Caco-2 (cell line): ENCODE results near the gene DTNB. TPM values are rescaled to one million over a fixed set of nuclear protein-coding genes. Genes with fewer than 3 reads are reported as not detected.
"Not testable (repeated sequence)": the region's sequence is repeated elsewhere in the genome, so short reads cannot be mapped to it uniquely, and the experiment has no call there.

ENCODE experiments used
- BruUV-seq: library from RNA; stranded (reverse); fragments of 400-500 nt; replicated peaks from 2 replicates; lab custom pipeline; 2021; lab: Mats Ljungman, UMichigan
- CTCF ChIA-PET: fragments of 300-600 bp; sonication (Branson Sonifier 250); formaldehyde crosslinking; loops from one replicate; lab custom pipeline; 2022; ENCODE audit warnings: antibody characterized with exemption; lab: Charles Lee
- POLR2A ChIA-PET: fragments of 300-600 bp; sonication (Branson Sonifier 250); formaldehyde crosslinking; loops from one replicate; lab custom pipeline; 2022; ENCODE audit warnings: antibody characterized with exemption; lab: Charles Lee
- DNase-seq, 2 experiments: peaks; one replicate each; pipeline versions ENCODE4 v3.0.0 to v3.0.0-alpha.2; 2020 to 2022
- H3K27me3 ChIP-seq: replicated peaks from 2 replicates; pipeline ENCODE4 v1.6.0; 2011; ENCODE audit warnings: low read length; ENCODE audit not compliant: control insufficient read depth, insufficient read depth
- H3K36me3 ChIP-seq: 2 replicates; pipeline ENCODE4 v1.5.1; 2011; ENCODE audit warnings: low read length; ENCODE audit not compliant: control insufficient read depth, insufficient read depth
- H3K4me1 ChIP-seq: fragments of 250-450 bp; sonication (Bioruptor Pico); 2 replicates; pipeline ENCODE4 v1.5.1; 2020; ENCODE audit warnings: mild to moderate bottlenecking
- H3K4me3 ChIP-seq: 2 replicates; pipeline ENCODE4 v1.5.1; 2011; ENCODE audit warnings: low read depth, mild to moderate bottlenecking, control low read depth, low read length
- H3K9me3 ChIP-seq: fragments of 250-450 bp; sonication (Bioruptor Pico); 2 replicates; pipeline ENCODE4 v1.5.1; 2020; ENCODE audit warnings: mild to moderate bottlenecking, moderate library complexity
- H3K27ac Mint-ChIP-seq: one replicate; pipeline ENCODE4 v1.8.0; 2022; ENCODE audit warnings: mixed read lengths; ENCODE audit not compliant: unreplicated experiment
- H3K27me3 Mint-ChIP-seq: one replicate; pipeline ENCODE4 v1.8.0; 2022; ENCODE audit warnings: mixed read lengths; ENCODE audit not compliant: insufficient read depth, unreplicated experiment
- H3K36me3 Mint-ChIP-seq: one replicate; pipeline ENCODE4 v1.8.0; 2022; ENCODE audit warnings: mild to moderate bottlenecking, mixed read lengths; ENCODE audit not compliant: insufficient read depth, unreplicated experiment
- H3K4me1 Mint-ChIP-seq: one replicate; pipeline ENCODE4 v1.8.0; 2022; ENCODE audit warnings: low read depth, mixed read lengths; ENCODE audit not compliant: unreplicated experiment
- H3K4me3 Mint-ChIP-seq: one replicate; pipeline ENCODE4 v1.8.0; 2022; ENCODE audit warnings: mild to moderate bottlenecking, moderate library complexity, mixed read lengths; ENCODE audit not compliant: unreplicated experiment
- H3K9me3 Mint-ChIP-seq: one replicate; pipeline ENCODE4 v1.8.0; 2022; ENCODE audit warnings: mixed read lengths; ENCODE audit not compliant: unreplicated experiment
- intact Hi-C: fragments of 100-400 bp; cut with micrococcal nuclease; formaldehyde crosslinking; loops from one replicate; pipeline ENCODE4 v1.10.0; 2022; ENCODE audit not compliant: unreplicated experiment
- total RNA-seq: library from RNA; stranded (reverse); gene quantifications from 2 replicates; pipeline ENCODE4 v1.2.3, GENCODE V29; 2022
- TF ChIP-seq, protein P1 (sequence below), 2 experiments: fragments of 200-600 bp in 1 of 2; IDR thresholded peaks; 1 replicate in 1 of 2; 2 replicates in 1 of 2; pipeline versions ENCODE4 v1.5.1 to v1.8.0; 2011 to 2022; ENCODE audit warnings: antibody characterized with exemption in 1 of 2, control low read depth in 1 of 2, inconsistent platforms in 1 of 2, low read depth in 1 of 2, low read length in 1 of 2, mild to moderate bottlenecking in 1 of 2, moderate library complexity in 1 of 2; ENCODE audit not compliant: insufficient read depth in 1 of 2, severe bottlenecking in 1 of 2, unreplicated experiment in 1 of 2

DTNB gene
- total RNA-seq, 1 experiment from 2014 or later, result 50.4 TPM

DNA sequence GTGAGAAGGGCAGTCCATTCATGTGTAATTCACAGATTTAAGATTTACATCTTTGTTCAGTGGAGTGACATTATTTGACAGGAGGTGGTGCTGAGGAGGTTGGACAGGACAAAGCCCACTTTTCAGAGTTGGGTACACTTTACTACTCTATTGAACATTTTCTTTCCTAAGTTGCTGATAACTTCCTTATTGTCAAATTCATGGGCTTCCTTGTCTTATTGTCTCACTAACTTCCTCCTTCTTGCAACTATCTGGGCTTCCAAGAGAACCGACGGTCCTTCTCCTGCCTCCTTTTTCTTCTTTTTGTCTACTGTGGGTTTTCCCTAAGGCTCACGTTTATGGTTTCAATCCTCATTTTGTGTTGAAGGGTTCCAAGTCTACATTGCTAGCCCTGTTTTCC is 263.9 kb downstream of the DTNB start:
- Mint-ChIP-seq H3K4me3 (no peak overlapping the region), H3K9me3 (no peaks in the 10 kb centered on the region), H3K27me3 (no peaks in the 10 kb centered on the region), H3K36me3 (no peaks in the 10 kb centered on the region), H3K27ac (no peak overlapping the region), H3K4me1 (no peaks in the 10 kb centered on the region)
- TF ChIP-seq, protein P1, sequence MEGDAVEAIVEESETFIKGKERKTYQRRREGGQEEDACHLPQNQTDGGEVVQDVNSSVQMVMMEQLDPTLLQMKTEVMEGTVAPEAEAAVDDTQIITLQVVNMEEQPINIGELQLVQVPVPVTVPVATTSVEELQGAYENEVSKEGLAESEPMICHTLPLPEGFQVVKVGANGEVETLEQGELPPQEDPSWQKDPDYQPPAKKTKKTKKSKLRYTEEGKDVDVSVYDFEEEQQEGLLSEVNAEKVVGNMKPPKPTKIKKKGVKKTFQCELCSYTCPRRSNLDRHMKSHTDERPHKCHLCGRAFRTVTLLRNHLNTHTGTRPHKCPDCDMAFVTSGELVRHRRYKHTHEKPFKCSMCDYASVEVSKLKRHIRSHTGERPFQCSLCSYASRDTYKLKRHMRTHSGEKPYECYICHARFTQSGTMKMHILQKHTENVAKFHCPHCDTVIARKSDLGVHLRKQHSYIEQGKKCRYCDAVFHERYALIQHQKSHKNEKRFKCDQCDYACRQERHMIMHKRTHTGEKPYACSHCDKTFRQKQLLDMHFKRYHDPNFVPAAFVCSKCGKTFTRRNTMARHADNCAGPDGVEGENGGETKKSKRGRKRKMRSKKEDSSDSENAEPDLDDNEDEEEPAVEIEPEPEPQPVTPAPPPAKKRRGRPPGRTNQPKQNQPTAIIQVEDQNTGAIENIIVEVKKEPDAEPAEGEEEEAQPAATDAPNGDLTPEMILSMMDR (IDR thresholded peaks at IDR 0.05; ENCODE audit: insufficient read depth in 1 of 2, low read depth in 1 of 2, low read length in 1 of 2, severe bottlenecking in 1 of 2, unreplicated experiment in 1 of 2), result no peak
- Histone ChIP-seq H3K4me3 (no peak overlapping the region), H3K36me3 (no peaks in the 10 kb centered on the region; the same call in none of the 2 replicates), H3K9me3 (no peaks in the 10 kb centered on the region), H3K27me3 (no peaks in the 10 kb centered on the region), H3K4me1 (no peaks in the 10 kb centered on the region)
- no TSS peak for BruUV-seq
- CTCF ChIA-PET, result no interaction called here
- POLR2A ChIA-PET, result no interaction called here
- no peak for DNase-seq
- intact Hi-C loops, result no loop called here

DNA sequence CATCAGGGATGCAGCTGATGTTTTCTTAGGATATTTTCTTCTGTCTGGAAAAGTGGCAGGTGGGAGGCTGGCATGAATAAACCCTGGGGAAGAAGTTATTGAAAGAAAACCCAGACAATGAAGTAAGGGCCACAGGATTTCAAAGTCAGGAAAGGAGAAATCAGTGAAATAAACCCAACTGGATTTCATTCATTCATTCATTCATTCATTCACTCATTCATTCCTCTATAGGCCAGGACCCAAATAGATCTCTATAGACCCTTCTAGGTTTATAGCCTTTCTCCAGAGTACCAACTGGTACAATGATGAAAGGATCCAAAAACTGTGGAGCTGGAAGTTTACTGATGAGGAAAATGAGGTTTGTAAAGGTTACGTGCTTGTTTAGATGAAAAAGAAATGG is 264.3 kb downstream of the DTNB start:
- Mint-ChIP-seq H3K9me3 (no peaks in the 10 kb centered on the region), H3K4me1 (no peaks in the 10 kb centered on the region), H3K4me3 (no peak overlapping the region), H3K36me3 (no peaks in the 10 kb centered on the region), H3K27me3 (no peaks in the 10 kb centered on the region), H3K27ac (no peak overlapping the region)
- no peak for DNase-seq
- ChIA-PET POLR2A (no interaction called here), CTCF (interaction anchor here (0.7 kb wide), 1 partner anchor 62 kb away, joined by 8 read pairs; no protein-coding TSS in a partner anchor)
- intact Hi-C loops, result no loop called here
- no peaks in the 10 kb centered on the region for H3K9me3 ChIP-seq
- no peaks in the 10 kb centered on the region for H3K27me3 ChIP-seq
- BruUV-seq, result no TSS peak
- H3K36me3 ChIP-seq, result no peaks in the 10 kb centered on the region; the same call in none of the 2 replicates
- H3K4me3 ChIP-seq, result no peak overlapping the region
- TF ChIP-seq, protein P1 (IDR thresholded peaks at IDR 0.05; ENCODE audit: insufficient read depth in 1 of 2, low read depth in 1 of 2, low read length in 1 of 2, severe bottlenecking in 1 of 2, unreplicated experiment in 1 of 2), result no peak
- no peaks in the 10 kb centered on the region for H3K4me1 ChIP-seq

DNA sequence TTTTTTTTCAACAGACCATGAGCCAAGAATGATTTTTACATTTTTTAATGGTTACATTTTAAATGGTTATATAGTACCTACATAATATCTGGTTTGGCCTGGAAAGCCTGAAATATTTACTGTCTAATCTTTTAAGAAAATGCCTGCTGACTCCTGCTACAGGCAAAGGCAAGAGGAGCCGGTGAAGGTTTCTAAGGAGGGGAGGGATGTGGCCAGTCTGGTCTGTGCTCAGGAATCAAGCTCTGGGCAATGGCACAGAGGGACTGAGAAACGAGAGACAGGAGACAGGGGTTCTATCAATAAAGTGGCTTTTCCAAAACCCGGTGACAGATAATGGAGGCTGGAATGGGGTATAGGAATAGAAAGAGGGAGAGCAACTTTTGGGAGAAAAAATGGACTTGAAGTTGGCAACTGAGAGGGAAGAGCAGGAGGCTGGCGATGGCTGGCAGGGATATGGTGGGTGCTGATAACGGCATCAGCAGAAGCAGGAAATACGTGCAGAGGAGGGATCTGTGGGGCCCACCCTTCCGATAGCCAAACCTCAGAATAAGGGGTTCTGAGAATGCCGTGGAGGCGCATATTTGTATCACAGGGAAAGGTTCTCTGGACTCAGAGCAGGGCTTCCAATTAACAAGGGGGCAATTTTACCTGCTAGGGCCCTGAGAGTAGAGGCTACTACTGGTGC is 267.6 kb downstream of the DTNB start:
- Histone ChIP-seq H3K9me3 (no peaks in the 10 kb centered on the region), H3K4me1 (no peaks in the 10 kb centered on the region; the same call in 1 of the 2 replicates), H3K4me3 (no peak overlapping the region), H3K36me3 (peaks cover 1% of the 10 kb centered on the region), H3K27me3 (no peaks in the 10 kb centered on the region)
- POLR2A ChIA-PET, result no interaction called here
- intact Hi-C loops, result no loop called here
- Mint-ChIP-seq H3K27ac (peak overlapping the region; percentile 29), H3K4me3 (no peak overlapping the region), H3K27me3 (no peaks in the 10 kb centered on the region), H3K36me3 (peaks cover 5% of the 10 kb centered on the region), H3K9me3 (no peaks in the 10 kb centered on the region), H3K4me1 (no peaks in the 10 kb centered on the region)
- CTCF ChIA-PET, result interaction anchor here (0.6 to 0.8 kb wide), 2 partner anchors 40 to 44 kb away, joined by 4 read pairs; no protein-coding TSS in a partner anchor
- TF ChIP-seq, protein P1 (IDR thresholded peaks at IDR 0.05; ENCODE audit: insufficient read depth in 1 of 2, low read depth in 1 of 2, low read length in 1 of 2, severe bottlenecking in 1 of 2, unreplicated experiment in 1 of 2), result no peak
- no TSS peak for BruUV-seq
- DNase-seq, result no peak

DNA sequence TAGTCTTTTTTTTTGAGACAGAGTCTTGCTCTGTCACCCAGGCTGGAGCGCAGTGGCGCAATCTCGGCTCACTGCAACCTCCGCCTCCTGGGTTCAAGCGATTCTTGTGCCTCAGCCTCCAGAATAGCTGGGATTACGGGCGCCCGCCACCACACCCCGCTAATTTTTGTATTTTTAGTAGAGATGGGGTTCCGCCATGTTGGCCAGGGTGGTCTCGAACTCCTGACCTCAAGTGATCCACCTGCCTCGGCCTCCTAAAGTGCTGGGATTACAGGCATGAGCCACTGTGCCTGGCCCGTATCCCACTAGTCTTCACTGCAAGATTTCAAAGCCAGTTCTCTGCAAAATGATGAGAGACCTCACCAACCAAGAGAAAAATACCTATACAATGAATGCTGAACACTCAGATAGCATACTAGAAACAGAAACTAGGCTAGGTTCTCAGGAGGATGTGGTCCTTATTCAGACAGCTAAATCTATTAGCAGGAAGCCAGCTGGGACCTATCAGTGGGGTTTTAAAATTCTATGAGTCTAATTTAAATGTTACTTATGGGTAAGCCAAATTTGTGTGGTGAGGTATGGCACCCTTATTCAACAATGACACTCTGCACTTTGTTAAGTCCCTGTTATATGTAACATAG is 270.1 kb downstream of the DTNB start:
- CTCF ChIA-PET, H3K27me3 Mint-ChIP-seq, H3K4me1 ChIP-seq, H3K27me3 ChIP-seq, H3K36me3 Mint-ChIP-seq, POLR2A ChIA-PET, H3K9me3 Mint-ChIP-seq, H3K36me3 ChIP-seq, intact Hi-C loops, H3K4me3 ChIP-seq, H3K4me3 Mint-ChIP-seq, H3K4me1 Mint-ChIP-seq, DNase-seq, H3K27ac Mint-ChIP-seq, BruUV-seq, H3K9me3 ChIP-seq: not testable (repeated sequence)
